LNCAP (cell line): ENCODE measurements around the gene SLC11A1.

ENCODE experiments used
- TF ChIP-seq, protein P1 (sequence below): fragments of 450-650 bp; IDR thresholded peaks from 2 replicates; pipeline ENCODE4 v1.5.1; 2017; ENCODE audit warnings: mild to moderate bottlenecking

The SLC11A1 gene

GRCh38 chr2:218368150-218368528 is 13.9 kb upstream of the SLC11A1 start:
- TF ChIP-seq, protein P1, sequence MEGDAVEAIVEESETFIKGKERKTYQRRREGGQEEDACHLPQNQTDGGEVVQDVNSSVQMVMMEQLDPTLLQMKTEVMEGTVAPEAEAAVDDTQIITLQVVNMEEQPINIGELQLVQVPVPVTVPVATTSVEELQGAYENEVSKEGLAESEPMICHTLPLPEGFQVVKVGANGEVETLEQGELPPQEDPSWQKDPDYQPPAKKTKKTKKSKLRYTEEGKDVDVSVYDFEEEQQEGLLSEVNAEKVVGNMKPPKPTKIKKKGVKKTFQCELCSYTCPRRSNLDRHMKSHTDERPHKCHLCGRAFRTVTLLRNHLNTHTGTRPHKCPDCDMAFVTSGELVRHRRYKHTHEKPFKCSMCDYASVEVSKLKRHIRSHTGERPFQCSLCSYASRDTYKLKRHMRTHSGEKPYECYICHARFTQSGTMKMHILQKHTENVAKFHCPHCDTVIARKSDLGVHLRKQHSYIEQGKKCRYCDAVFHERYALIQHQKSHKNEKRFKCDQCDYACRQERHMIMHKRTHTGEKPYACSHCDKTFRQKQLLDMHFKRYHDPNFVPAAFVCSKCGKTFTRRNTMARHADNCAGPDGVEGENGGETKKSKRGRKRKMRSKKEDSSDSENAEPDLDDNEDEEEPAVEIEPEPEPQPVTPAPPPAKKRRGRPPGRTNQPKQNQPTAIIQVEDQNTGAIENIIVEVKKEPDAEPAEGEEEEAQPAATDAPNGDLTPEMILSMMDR, result no peak

DNA sequence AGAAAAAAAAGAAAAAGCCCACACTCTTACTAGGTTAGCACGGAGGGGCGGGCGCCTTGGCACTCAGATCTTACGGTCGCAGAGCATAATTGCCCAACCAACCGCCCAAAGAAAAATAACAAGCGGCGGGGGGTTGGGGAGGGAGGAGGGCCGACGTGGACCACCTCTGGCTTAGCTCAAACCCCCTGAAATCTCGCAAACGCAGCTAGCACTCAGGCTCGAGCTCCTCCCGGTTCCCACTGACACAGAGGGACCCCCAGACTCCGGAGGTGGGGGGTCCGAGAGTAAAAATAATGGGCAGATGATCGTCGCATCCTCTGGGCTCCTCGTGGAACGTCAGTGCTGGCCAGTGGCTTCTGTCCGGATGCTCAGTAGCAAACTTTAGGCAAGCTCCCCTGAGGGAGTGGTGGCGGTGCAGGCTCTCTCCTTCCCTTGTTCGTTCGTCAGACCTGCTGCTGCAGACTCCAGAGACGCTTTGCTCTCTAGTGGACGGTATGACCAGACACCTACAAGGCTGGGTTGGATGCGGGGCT is 13.4 kb upstream of the SLC11A1 start:
- TF ChIP-seq, protein P1, result no peak

GRCh38 chr2:218369330-218369729 is 12.7 kb upstream of the SLC11A1 start:
- TF ChIP-seq, protein P1, result no peak

- TF ChIP-seq, protein P1, result no peak
Measured at GRCh38 chr2:218370410-218371063, 11.5 kb upstream of the SLC11A1 start.

- TF ChIP-seq, protein P1, result no peak
Measured at GRCh38 chr2:218371983-218372350, 10.1 kb upstream of the SLC11A1 start.

GRCh38 chr2:218374795-218375194 is 7.3 kb upstream of the SLC11A1 start:
- TF ChIP-seq, protein P1, result no peak

DNA sequence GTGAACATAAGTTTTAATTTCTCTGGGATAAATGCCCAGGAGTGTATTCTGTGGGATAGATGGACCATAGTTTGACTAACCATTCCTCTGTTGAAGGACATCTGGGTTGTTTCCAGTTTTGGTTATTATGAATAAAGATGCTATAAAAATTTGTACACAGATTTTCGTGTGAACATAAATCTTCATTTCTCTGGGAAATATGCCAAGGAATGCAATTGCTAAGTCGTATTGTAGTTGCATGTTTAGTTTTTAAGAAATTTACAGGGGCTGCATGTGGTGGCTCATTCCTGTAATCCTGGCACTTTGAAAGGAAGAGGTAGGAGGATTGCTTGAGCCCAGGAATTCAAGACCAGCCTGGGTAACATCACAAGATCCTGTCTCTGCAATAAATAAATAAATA is 6.9 kb upstream of the SLC11A1 start:
- TF ChIP-seq, protein P1, result no peak

GRCh38 chr2:218378053-218378452 is 4.0 kb upstream of the SLC11A1 start:
- TF ChIP-seq, protein P1, result no peak
